Transverse colon (tissue), 3 donors: ENCODE measurements around the gene RAB3GAP2.
"Not testable (repeated sequence)": the region's sequence is repeated elsewhere in the genome, so short reads cannot be mapped to it uniquely, and the experiment has no call there.

Source experiments
- EP300 ChIP-seq: sonication (generic); formaldehyde crosslinking; IDR thresholded peaks from one replicate; pipeline ENCODE4 v1.6.1; 2017; ENCODE audit warnings: antibody characterized with exemption, low read depth
- TF ChIP-seq, protein P1 (sequence below), 5 experiments: fragments of 200-600 bp in 3 of 5; fragments of 450-650 bp in 2 of 5; sonication (generic) in 3 of 5; IDR thresholded peaks; 1 replicate in 2 of 5; 2 replicates in 3 of 5; pipeline ENCODE4 v1.5.1; 2016 to 2017; ENCODE audit warnings: antibody characterized with exemption in 5 of 5, inconsistent platforms in 3 of 5, mild to moderate bottlenecking in 2 of 5, moderate library complexity in 1 of 5

DNA sequence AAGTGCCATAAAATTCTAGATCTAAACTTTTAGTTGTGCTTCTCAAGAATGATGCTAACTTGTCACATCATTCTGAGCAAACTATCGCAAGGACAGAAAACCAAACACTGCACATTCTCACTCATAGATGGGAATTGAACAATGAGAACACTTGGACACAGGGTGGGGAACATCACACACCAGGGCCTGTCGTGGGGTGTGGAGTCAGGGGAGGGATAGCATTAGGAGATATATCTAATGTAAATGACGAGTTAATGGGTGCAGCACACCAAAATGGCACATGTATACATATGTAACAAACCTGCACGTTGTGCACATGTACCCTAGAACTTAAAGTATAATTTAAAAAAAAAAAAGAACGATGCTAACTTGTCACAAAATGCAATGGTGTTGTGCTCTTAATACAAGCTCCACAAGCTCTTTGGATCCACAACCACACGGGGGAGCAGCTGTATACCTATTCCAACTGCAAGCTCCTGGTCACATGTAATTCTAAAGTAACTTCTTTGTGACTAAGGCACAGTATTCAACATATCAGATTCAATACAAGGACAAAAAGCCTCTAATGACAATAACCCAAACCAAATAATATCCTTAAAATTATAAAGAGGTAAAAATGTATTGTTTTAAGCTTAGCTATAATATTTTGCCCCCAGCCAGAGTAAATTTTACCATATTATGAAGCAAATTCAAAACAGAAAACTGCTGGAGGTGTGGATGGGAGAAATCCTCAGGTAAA lies 53.7 kb downstream of the RAB3GAP2 start:
- TF ChIP-seq, protein P1, sequence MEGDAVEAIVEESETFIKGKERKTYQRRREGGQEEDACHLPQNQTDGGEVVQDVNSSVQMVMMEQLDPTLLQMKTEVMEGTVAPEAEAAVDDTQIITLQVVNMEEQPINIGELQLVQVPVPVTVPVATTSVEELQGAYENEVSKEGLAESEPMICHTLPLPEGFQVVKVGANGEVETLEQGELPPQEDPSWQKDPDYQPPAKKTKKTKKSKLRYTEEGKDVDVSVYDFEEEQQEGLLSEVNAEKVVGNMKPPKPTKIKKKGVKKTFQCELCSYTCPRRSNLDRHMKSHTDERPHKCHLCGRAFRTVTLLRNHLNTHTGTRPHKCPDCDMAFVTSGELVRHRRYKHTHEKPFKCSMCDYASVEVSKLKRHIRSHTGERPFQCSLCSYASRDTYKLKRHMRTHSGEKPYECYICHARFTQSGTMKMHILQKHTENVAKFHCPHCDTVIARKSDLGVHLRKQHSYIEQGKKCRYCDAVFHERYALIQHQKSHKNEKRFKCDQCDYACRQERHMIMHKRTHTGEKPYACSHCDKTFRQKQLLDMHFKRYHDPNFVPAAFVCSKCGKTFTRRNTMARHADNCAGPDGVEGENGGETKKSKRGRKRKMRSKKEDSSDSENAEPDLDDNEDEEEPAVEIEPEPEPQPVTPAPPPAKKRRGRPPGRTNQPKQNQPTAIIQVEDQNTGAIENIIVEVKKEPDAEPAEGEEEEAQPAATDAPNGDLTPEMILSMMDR (IDR thresholded peaks at IDR 0.05): peak; percentile 40 to 49 (median 45)
- TF ChIP-seq EP300: not testable (repeated sequence)
